NCI-H446 treated with DMSO at 0.1 percent for 48 hours (cell line): Measurements from ENCODE around the gene PDCL3.

Source experiments
- DNase-seq: peaks from one replicate; lab custom pipeline; 2025; lab: John Stamatoyannopoulos, UW

The PDCL3 gene

DNA sequence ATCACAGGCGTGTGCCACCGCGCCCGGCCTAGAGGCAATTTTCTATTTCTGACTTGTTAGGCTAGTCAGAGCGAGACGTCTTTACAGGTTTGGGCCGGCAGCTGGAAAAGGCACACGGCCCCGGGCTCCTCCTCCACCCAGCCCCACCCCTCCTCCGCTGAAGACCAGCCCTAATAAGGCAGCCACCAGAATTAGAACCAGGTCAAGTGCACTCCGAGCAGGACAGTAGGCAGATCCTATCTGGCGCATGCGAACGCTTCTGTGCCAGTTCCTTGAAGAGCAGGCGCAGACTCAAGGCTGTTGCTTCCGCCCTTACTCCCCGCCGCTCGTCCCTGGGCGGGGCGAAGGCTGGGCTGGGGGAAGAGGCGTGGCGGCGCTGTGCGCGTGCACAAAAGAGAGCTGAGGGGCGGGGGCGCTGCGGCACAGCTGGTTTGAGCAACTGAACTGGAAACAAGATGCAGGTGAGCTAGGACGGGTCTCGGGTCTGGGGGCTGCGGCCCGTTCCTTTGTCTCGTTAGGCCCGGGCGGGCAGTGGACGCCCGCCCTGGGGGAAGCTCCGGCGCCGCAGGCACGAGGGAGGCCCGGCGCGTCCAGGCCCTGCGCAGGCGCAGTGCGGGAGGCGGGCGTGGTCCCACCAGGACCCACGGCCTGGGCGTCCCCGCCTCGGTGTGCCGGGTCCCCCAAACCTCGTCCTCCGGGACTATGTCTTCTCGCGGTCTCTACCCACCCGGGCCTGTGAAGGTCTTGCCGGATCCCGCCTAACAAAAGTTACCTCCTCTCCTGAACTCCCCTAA, at the start of gene PDCL3:
Gene PDCL3, plus strand, starts transcription at position 381 of the 794 bp plus-strand sequence. Its CDS starts 75 bp downstream, at position 456.
- DNase-seq, result peak; percentile 91

DNA sequence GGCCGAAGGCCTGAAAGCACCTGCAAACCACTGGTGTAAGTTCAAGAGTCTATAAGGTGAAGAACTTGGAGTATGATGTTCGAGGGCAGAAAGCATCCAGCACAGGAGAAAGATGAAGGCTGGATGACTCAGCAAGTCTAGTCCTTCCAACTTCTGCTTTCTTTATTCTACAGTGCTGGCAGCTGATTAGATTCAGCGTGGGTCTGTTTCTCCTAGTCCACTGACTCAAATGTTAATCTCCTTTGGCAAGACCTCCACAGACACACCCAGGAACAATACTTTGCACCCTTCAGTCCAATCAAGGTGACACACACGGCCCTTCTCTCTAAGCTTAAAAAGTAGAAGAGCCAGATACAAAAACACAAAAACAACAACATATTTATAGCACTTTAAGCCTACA, 49.1 kb upstream of the PDCL3 start:
- DNase-seq, result no peak

DNA sequence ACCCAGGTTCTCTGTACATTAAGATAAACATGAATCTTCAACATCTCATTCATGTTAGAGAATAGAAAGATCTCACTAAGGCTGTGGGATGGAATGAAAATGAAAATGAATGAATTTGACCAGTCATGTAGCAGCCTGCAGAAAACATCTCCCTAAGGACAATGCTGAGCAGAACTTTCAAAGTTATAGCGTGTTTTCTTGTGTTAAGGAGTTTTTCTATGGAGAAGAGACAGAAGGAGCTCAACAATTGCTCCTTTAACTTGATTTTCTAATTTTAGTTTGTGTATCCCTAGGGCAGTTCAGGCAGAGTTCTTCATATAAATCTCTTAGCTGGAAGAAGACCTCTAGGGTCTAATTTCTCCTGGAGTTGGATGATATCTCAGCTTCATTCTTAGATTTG, 45.2 kb upstream of the PDCL3 start:
- no peak for DNase-seq

DNA sequence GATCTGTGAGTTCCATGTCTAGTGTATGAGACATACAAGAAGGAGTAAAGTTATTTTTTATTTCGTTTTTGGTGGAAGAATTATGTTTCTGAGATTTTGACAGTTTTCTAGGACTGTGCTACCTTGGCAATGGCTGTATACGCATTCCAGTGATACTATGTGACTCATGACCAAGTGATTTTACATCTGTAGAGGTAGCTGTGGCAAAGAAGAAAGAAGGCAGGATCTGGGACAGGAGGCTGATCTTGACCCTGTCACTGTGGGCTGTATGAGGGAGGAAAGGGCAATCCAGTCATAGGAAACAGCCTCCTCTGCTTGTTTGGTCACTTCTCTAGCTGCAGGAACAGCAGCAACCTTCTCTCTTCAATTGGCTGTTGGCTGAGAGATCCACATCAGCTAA, 44.0 kb upstream of the PDCL3 start:
- DNase-seq, result no peak

DNA sequence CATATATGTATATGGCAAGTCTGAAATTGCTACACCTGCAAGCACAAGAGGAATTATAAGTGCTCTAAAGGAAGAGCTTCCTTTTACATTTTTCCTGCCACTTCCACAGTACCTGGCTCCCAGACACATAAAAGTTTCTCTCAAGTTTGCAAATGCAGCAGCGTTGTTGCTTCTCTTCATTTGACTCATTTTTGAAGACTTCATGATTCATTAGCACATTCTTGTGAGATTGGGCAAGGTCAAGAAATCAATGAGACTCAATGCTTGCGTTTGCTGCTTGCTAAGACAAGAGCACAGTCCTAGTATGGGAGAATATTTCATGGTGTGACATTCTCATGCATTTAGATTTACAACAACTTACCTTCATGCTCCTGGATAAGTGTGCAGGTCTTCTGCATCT, 42.6 kb upstream of the PDCL3 start:
- no peak for DNase-seq

DNA sequence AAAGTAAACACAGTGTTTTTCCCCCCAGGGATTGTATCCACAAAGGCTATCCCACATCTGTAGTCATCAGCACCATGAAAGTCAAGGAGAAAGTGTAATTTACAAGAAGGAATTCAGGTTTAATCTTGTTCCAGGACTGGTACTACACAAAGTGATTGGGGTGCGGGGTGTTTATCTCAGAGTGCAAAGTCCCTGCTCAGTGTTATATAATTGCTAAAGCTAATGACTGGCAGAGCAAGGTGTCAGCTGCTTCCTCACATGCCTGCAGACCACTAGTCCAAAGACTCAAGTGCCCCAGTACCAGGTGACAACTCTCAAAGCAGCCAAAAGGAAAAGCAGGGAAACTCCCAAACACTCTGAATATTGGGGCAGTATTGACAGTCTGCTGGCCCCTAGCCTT, 40.4 kb upstream of the PDCL3 start:
- no peak for DNase-seq

DNA sequence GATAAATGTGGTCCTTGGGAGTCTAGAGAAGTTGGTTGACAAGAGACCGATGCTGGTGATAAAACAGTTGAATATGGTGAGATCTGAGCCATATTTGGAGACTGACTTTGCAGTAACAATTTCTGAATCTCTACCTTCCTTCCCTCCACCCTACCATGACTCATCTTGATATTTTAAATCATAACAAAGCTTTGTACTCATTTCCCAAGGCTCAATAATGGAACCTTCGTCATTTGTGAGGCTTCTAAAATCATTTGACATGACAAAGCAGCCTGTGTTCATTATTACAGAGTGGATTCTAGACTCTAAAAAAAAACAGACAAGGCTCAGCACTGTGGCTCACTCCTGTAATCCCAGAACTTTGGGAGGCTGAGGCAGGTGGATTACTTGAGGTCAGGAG, 38.5 kb upstream of the PDCL3 start:
- DNase-seq, result no peak

DNA sequence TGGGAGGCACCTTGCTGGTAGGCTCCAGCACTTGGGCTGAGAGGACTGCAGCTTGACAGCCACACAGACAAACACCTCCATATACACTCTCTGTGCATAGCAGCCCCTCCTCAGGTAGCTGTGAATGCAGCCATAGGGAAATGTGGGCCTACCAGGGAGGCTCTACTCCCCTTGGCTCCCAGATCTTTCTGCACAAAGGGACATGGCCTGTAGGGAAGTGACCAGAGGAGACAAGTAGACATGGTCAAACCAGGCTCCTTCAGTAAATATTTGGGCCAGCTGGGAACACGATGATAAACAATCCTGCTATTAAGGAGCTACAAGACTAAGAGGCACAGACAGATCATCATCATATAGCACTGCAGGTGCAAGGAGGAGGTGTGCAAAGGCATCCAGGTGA, 35.9 kb upstream of the PDCL3 start:
- no peak for DNase-seq

DNA sequence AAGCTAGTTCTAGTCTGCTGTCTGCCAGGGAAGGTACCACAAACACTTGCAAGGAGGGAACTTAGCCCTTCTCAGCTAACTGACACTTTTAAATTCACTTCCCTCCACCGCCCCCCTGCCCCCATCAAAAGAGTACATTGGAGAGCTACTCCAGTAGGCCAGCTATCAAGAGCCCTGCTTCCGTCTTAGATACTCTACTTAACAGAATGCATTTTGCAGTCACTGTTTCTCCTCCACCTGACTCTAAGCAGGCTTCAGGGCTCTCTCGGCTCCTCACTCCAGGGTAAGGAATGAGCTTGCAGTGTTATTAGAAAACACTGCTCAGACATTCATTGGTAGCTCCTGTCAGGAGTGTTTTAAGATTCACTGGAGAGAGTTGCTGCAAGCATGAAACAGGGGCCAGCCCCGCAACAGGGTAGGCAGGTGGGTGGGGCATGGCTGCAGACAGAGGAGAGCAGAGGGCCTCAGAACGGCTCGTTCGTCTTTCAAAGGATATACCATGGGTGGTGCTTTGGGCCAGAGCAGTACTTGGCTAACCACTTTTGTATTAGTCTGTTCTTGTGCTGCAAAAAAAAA, 35.3 kb upstream of the PDCL3 start:
- no peak for DNase-seq

DNA sequence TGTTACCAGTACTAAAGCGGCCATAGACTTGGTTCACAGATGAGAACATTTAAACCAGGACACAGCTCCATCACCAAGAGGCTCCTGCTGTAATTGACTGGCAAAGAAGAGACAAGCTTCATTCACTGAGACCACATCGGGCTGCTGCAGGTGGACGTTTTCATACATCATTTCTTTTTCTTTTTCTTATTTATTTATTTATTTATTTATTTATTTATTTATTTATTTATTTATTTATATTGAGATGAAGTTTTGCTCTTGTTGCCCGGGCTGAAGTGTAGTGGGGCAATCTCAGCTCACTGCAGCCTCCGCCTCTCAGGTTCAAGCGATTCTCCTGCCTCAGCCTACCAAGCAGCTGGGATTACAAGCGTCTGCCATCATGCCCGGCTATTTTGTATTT, 33.6 kb upstream of the PDCL3 start:
- DNase-seq, result no peak

DNA sequence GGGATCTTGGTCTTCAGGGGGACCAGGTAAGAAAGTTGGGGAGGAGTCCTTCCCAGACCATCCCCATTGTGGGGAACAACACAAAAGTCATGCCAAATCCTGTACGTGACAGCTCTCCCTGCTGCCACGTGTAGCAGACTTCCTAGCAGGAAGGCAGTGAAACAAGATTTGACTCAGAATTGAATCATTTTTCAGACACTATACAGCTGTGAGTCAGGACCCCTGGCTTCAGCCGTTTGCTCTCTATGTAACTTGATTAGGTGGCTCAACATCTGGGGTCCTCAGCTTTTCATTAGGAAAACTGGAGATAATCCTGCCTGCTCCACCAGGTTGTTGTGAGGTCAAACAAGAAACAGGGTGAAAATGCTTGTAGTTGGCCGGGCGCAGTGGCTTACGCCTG, 32.9 kb upstream of the PDCL3 start:
- no peak for DNase-seq

DNA sequence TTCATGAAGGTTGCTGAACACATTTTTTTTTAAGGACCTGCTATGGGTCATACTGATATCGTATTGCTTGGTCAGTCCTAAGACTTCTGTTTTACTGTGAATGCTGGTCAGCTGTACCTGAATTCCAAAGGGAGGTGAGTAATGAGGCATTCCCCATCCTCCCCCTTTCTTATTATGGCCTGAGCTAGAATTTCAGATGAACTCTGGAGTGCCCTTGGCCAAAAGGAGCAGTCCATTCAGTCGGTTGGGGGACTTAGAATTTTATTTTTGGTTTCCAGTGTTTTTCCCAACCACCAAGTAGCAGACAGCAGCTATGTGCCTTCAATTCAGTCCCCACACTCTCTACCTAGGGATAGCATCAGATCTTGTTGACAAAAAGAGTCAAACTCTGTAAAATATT, 26.9 kb upstream of the PDCL3 start:
- no peak for DNase-seq

DNA sequence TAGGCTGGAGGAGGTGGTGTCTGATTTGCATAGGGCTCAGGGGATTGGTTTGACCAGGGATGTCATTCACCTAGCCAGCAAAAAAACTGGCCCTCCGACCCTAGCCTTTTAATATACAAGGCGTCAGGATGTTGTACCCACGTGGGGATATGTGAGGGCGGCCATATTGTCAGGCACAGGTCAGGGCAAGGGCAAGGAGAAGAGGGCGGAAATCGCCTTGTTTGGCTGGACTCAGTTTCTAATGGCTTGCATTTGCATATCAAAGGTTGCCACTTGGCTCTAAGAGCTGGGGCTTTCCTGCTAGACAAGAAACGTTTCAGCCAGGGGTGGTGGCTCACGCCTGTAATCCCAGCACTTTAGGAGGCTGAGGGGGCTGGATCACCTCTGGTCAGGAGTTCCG, 24.9 kb upstream of the PDCL3 start:
- DNase-seq, result no peak

DNA sequence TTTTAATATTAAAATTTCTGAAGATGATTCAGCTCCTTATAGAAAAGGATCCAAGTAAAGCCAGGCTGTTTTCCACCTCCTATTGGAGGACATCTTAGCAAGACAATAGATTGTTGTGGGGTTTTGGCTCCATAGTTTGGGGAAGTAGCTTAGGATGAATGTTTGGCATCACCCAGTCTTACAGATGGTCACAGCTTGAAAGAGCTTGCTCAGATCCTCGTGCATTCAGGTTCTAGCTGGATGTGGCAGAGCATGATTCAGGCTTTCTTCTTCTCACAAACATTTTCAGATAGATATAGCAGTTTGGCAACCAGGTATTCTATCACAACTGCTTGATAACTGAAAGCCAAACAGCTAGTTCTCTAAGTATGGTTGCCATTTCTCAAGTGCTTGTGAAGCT, 23.6 kb upstream of the PDCL3 start:
- DNase-seq, result no peak

DNA sequence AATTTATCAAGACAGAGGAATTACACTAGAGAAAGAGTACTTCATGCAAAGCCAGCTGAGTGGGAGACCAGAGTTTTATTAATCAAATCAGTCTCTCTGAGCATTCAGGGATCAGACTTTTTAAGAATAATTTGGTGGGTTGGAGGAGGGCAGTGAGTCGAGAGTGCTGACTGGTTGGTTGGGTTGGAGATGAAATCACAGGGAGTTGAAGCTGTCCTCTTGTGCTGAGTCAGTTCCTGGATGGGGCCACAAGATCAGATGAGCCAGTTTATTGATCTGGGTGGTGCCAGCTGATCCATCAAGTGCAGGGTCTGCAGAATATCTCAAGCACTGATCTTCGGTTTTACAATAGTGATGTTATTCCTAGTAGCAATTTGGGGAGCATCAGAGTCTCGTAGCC, 21.4 kb upstream of the PDCL3 start:
- DNase-seq, result no peak

DNA sequence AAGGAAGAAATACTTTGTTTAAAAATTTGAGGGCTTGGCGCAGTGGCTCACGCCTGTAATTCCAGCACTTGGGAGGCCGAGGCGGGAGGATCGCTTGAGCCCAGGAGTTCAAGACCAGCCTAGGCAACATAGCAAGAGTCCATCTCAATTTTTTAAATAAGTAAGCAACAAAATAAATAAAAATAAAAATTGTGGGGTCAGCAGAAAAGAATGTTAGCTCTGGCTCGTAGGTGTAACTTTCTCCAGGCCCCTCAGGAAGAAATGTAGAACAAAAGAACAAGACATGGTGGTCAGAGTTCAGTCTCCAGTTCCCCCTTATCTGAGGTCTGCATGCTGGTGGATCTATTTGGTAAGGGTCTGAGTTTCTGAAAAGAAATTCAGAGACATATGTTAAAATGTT, 20.4 kb upstream of the PDCL3 start:
- no peak for DNase-seq

DNA sequence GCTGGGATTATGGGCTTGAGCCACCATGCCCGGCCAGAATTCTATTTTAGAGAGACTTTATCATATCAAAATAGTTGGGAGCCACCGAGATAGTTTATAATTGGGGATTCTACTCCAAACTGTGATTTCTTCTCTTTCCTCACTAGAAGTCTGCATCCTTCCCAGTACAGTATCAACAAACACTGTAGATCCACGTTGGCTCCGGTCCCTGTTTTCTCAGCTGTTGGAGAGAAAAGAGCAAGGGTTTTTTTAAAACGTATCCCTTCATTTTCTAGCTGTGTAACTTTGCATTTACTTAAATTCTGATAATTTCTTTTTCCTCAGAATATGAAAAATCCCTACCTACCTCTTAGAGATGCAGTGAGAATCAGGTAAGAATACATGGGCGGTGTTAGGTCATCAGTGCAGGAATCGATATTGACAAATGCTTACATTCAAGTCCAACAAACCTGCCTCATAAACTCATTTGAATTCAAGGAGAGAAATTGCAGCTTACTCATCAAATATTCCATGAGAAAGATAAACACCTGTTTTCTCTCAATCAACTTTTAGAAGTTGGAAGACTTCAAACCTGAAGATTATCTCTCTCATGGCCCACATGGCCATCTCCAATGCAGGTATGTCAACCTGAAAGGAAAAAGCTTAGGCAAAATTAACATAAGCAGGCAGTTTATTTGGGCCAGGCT, 17.7 kb upstream of the PDCL3 start:
- no peak for DNase-seq

DNA sequence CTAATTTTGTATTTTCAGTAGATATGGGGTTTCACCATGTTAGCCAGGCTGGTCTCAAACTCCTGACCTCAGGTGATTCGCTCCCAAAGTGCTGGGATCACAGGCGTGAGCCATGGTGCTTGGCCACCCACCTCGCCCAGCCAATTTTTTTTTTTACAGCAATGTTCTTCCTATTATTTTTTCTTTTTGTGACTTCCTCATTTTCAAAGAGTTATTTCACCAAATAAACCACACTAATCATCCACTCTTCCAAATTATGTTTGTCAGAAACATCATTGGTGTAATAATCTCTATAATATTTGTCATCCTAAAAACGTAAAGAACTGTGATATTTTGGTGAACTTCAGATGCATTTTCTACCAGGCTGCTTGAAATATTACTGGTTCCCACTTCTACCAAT, 16.3 kb upstream of the PDCL3 start:
- no peak for DNase-seq

DNA sequence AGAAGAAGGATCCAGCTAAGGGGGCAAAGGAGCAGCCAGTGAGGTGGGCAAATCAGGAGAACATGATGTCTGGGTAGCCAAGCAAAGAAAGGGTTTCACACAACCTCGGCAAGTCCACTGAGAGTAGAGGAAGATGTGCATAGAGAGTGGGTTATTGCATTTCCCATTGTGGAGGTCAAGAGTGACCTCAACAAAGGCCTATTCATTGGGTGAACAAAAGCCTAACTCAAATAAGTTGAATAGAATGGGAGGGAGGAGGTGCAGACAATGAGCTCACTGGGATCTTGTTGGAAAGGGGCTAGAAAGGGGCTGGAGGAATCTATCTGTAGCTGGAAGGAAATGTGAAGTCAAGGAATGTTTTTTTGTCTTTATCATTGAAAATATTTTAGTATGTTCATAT, 14.0 kb upstream of the PDCL3 start:
- no peak for DNase-seq

DNA sequence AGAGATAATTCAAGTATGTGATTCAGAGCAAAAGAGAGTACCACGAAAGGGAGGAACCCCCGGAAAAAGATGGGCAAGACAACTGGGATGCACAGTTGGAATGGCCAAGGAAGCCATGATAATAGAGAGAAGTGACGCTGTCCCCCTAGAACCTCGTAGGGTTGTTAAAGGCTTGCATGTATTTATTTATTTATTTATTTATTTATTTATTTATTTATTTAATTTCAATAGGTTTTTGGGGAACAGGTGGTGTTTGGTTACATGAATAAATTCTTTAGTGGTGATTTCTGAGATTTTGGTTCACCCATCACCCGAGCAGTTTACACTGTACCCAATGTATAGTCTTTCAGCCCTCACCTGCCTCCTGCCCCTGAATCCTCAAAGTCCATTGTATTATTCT, 11.5 kb upstream of the PDCL3 start:
- DNase-seq, result no peak

DNA sequence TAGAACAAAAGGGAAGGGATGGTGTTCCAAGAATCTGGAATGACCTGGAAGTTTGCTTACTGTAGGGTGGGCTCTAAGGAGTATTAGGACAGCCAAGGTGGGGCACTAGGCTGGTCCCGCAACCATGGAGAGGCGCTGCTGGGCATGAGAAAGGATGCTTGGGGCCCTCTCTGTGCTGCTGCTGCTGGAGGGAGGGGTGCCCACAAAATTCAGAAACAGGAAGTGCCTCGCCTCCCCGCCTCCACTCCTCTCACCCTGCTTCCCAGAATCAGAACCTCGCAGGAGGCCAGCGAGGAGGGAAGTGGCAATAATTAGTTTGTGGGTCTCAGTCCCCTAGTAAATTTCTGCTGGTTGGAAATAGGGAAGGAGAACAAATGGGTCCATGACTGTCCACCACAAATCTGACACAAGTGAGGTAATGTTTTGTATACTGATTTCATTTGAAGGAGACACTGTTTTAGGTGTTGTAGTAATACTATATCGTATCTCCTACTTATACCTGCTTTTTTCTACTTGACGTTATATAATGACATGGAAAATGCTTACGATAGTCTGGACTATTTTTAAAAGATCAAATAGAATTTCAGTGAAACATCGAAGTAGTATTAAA, 7.9 kb upstream of the PDCL3 start:
- DNase-seq, result no peak

DNA sequence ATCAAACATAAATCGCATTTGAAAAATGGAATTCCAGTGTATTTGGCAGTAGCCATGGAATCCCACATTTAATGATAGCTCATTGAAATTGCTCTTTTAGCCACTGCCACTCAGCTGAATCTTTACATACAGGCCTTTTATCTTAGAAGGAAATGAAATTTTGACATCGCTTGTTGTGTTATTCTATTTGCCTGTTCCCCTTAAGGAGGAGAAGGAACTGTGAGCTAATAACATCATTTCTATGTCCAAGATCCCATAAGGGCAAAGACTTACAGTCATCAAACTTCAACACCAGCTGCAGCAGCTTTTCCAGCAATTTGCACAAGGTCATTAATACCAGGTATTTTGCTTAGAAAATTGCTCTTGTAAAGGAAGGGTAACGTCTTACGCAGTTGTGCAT, 6.0 kb upstream of the PDCL3 start:
- DNase-seq, result no peak

DNA sequence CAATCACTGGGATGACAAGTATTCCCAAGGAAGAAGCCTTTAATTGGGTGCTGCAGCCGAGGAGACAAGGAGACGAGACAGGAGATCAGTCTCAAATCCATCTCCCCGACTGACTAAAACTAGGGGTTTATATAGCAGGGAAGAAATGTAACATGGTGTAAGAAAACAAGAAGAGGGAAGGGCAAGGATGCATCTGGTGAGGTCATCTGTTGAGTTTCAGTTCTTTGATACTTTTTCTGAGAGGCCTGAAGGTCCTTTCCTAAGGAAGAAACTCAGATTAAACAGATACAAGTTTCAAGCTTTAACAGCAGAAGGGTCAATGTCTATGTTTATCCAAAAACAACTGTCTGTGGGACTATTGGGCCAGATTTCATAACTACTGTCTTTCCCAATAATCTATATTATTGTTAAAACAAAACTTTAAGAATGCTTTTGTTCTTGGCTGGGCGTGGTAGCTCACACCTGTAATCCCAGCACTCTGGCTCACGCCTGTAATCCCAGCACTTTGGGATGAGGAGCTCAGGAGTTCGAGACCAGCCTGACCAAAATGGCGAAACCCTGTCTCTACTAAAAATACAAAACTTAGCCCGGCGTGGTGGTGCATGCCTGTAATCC, 2.5 kb upstream of the PDCL3 start:
- DNase-seq, result no peak
